ENCODE measurements around the gene PFKFB4.

PFKFB4 gene

GRCh38 chr3:48594417-48595049 is 37.9 kb upstream of the PFKFB4 start:
- TF ChIP-seq CTCF (IDR thresholded peaks at IDR 0.05; ENCODE audit: low read depth, low read length), result no peak
- peak overlapping the region; percentile 48 for H3K4me3 ChIP-seq (ENCODE audit: low read depth, low read length)
- DNase-seq (ENCODE audit: low read depth, low spot score), result no peak
- in situ Hi-C loops (cut with HindIII; ENCODE audit: low sequenced_read_pairs), result no loop called here

- peak overlapping the region; percentile 48 for H3K4me3 ChIP-seq (ENCODE audit: low read depth, low read length)
- in situ Hi-C loops (cut with HindIII; ENCODE audit: low sequenced_read_pairs), result no loop called here
- no peak for DNase-seq (ENCODE audit: low read depth, low spot score)
- TF ChIP-seq CTCF (IDR thresholded peaks at IDR 0.05; ENCODE audit: low read depth, low read length), result no peak
Measured at GRCh38 chr3:48593337-48593736, 36.7 kb upstream of the PFKFB4 start.

- in situ Hi-C loops (cut with HindIII; ENCODE audit: low sequenced_read_pairs), result no loop called here
- no peak for TF ChIP-seq CTCF (IDR thresholded peaks at IDR 0.05; ENCODE audit: low read depth, low read length)
- no peak for DNase-seq (ENCODE audit: low read depth, low spot score)
- H3K4me3 ChIP-seq (ENCODE audit: low read depth, low read length), result no peak overlapping the region
Measured at GRCh38 chr3:48592519-48593087, 36.0 kb upstream of the PFKFB4 start.

GRCh38 chr3:48591886-48592518 is 35.4 kb upstream of the PFKFB4 start:
- TF ChIP-seq CTCF (IDR thresholded peaks at IDR 0.05; ENCODE audit: low read depth, low read length), result no peak
- in situ Hi-C loops (cut with HindIII; ENCODE audit: low sequenced_read_pairs), result no loop called here
- no peak overlapping the region for H3K4me3 ChIP-seq (ENCODE audit: low read depth, low read length)
- DNase-seq (ENCODE audit: low read depth, low spot score), result no peak

GRCh38 chr3:48591436-48591835 is 34.8 kb upstream of the PFKFB4 start:
- no peak for TF ChIP-seq CTCF (IDR thresholded peaks at IDR 0.05; ENCODE audit: low read depth, low read length)
- in situ Hi-C loops (cut with HindIII; ENCODE audit: low sequenced_read_pairs), result no loop called here
- DNase-seq (ENCODE audit: low read depth, low spot score), result no peak
- no peak overlapping the region for H3K4me3 ChIP-seq (ENCODE audit: low read depth, low read length)

GRCh38 chr3:48588230-48588629 is 31.6 kb upstream of the PFKFB4 start:
- TF ChIP-seq CTCF (IDR thresholded peaks at IDR 0.05; ENCODE audit: low read depth, low read length), result no peak
- no peak for DNase-seq (ENCODE audit: low read depth, low spot score)
- in situ Hi-C loops (cut with HindIII; ENCODE audit: low sequenced_read_pairs), result no loop called here
- H3K4me3 ChIP-seq (ENCODE audit: low read depth, low read length), result no peak overlapping the region

All from astrocyte of the spinal cord (primary cell).